Superior temporal gyrus (tissue), 1 donor: Measurements from ENCODE around the gene SNX27.
"Not testable (repeated sequence)": the region's sequence is repeated elsewhere in the genome, so short reads cannot be mapped to it uniquely, and the experiment has no call there.

Source experiments
- DNase-seq: peaks from one replicate; pipeline ENCODE4 v3.0.0-alpha.2; 2016; ENCODE audit errors: extremely low spot score

Gene SNX27

GRCh38 chr1:151721788-151722510, 110.1 kb downstream of the SNX27 start:
- no peak for DNase-seq

DNA sequence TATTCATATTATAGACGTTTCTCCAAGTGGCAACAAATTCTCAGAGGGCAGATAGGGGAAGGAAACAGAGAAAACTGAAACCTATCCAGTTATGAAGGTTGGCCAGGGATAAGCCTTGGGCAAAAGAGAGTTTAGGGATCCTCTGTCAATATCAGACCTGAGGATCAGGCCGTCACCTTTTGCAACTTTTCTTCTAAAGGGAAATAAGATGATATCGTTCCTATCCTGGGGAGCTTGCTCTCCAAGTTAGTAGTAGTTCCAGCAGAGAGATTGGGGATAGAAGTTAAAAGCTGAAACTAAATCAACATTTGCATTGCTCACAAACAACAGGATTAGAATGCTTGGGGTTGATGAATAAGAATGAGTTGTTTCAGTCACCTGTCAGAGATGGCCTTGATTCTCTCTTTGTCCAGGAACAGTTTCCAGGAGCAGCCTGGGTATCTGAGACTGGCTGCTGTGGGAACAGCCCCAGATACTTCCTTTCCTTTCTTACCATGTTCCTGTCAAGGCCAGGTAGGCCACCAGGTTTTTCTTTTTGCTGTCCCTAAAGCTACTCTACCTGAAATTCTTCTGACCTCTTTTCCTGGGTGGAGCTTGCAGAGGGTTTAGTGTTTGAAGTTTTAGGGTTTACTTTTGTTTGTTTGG, 112.0 kb downstream of the SNX27 start:
- no peak for DNase-seq

- DNase-seq: peak; percentile 82
Observed at GRCh38 chr1:151728151-151729054, 116.6 kb downstream of the SNX27 start.

- no peak for DNase-seq
Observed at GRCh38 chr1:151729157-151729965, 117.5 kb downstream of the SNX27 start.

GRCh38 chr1:151729966-151730291, 118.1 kb downstream of the SNX27 start:
- DNase-seq: no peak

DNA sequence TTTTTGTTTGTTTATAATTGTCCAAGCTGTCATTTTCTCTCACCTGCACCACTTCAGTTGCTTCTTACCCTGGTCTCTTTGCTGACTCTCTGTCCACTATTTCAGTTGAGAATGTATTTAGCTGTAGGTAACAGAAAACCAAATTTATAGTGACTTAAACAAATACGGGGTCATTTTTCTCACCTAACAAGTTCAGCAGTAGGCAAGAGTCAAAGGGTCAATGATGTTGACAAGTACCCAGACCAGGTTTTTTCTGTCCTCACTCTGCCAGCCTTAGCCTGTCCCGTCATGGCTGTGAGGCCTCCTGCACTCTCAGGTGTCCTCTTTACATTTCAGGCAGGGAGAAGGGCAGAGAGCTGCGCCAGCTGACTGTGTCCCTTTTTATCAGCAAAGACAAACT, 121.3 kb downstream of the SNX27 start:
- no peak for DNase-seq

DNA sequence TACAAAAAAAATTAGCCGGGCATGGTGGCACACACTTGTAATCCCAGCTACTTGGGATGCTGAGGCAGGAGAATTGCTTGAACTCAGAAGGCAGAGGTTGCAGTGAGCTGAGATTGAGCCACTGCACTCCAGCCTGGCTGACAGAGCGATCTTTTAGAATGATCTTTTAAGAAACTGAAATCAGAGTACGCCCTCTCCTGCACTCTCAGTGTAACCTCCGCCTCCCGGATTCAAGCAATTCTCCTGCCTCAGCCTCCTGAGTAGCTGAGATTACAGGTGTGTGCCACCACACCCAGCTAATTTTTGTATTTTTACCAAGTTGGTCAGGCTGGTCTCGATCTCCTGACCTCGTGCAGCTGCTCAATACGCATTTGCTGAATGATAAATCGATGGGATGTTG, 122.1 kb downstream of the SNX27 start:
- not testable (repeated sequence) for DNase-seq

- DNase-seq: no peak
Observed at GRCh38 chr1:151737026-151737425, 125.2 kb downstream of the SNX27 start.

DNA sequence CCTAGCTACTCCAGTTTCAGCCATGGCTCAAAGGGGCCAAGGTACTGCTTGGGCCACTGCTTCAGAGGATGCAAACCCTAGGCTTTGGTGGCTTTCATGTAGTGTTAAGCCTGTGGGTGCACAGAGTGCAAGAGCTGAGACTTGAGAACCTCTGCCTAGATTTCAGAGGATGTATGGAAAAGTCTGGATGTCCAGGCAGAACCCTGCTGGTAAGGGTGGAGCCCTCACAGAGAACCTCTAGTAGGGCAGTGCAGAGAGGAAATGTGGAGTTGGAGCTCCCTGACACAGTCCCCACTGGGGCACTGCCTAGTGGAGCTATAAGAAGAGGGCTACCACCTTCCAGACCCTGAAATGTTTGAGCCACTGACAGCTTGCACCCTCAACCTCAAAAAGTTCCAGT, 125.6 kb downstream of the SNX27 start:
- no peak for DNase-seq

GRCh38 chr1:151739590-151740355, 127.9 kb downstream of the SNX27 start:
- no peak for DNase-seq

GRCh38 chr1:151741516-151741915, 129.7 kb downstream of the SNX27 start:
- DNase-seq: no peak
